DMS114 treated with DMSO at 0.1 percent for 48 hours (cell line): ENCODE data around the gene ERVH48-1.
"Not testable (repeated sequence)": the region's sequence is repeated elsewhere in the genome, so short reads cannot be mapped to it uniquely, and the experiment has no call there.

ENCODE experiments used
- DNase-seq: peaks from one replicate; lab custom pipeline; 2025; ENCODE audit not compliant: unreplicated experiment; lab: John Stamatoyannopoulos, UW

The ERVH48-1 gene

GRCh38 chr21:42939582-42940413 is 14.4 kb upstream of the ERVH48-1 start:
- no peak for DNase-seq

GRCh38 chr21:42938606-42938995 is 13.2 kb upstream of the ERVH48-1 start:
- not testable (repeated sequence) for DNase-seq

GRCh38 chr21:42937960-42938605 is 12.7 kb upstream of the ERVH48-1 start:
- DNase-seq = no peak

GRCh38 chr21:42937034-42937940 is 11.9 kb upstream of the ERVH48-1 start:
- DNase-seq = not testable (repeated sequence)

- not testable (repeated sequence) for DNase-seq
Measured at GRCh38 chr21:42936360-42936759, 10.9 kb upstream of the ERVH48-1 start.

GRCh38 chr21:42933973-42934372 is 8.5 kb upstream of the ERVH48-1 start:
- DNase-seq = not testable (repeated sequence)

GRCh38 chr21:42933137-42933970 is 7.9 kb upstream of the ERVH48-1 start:
- not testable (repeated sequence) for DNase-seq

- DNase-seq = not testable (repeated sequence)
Measured at GRCh38 chr21:42932378-42933136, 7.1 kb upstream of the ERVH48-1 start.

GRCh38 chr21:42931560-42932235 is 6.3 kb upstream of the ERVH48-1 start:
- DNase-seq = no peak

GRCh38 chr21:42929969-42930368 is 4.5 kb upstream of the ERVH48-1 start:
- no peak for DNase-seq

GRCh38 chr21:42927474-42928200 is 2.2 kb upstream of the ERVH48-1 start:
- DNase-seq = not testable (repeated sequence)

- DNase-seq = no peak
Measured at GRCh38 chr21:42924433-42924751, 1.0 kb downstream of the ERVH48-1 start.

- DNase-seq = peak; percentile 10
Measured at GRCh38 chr21:42923553-42924432, 1.6 kb downstream of the ERVH48-1 start.

- no peak for DNase-seq
Measured at GRCh38 chr21:42922918-42923317, 2.5 kb downstream of the ERVH48-1 start.

GRCh38 chr21:42921927-42922326 is 3.5 kb downstream of the ERVH48-1 start:
- DNase-seq = no peak

- DNase-seq = no peak
Measured at GRCh38 chr21:42918291-42918690, 7.1 kb downstream of the ERVH48-1 start.

- DNase-seq = no peak
Measured at GRCh38 chr21:42913476-42913875, 12.0 kb downstream of the ERVH48-1 start.

GRCh38 chr21:42911920-42912319 is 13.5 kb downstream of the ERVH48-1 start:
- DNase-seq = not testable (repeated sequence)
